H9 (cell line): ENCODE measurements around the gene MSMB. TPM values are rescaled to one million over a fixed set of nuclear protein-coding genes. Genes with fewer than 3 reads are reported as not detected.
"Not testable (repeated sequence)": the region's sequence is repeated elsewhere in the genome, so short reads cannot be mapped to it uniquely, and the experiment has no call there.

Experiments used
- DNase-seq: peaks from one replicate; pipeline ENCODE4 v3.0.0-alpha.2; 2017
- H2AFZ ChIP-seq: one replicate; pipeline ENCODE4 v1.6.1; 2013; ENCODE audit warnings: mild to moderate bottlenecking, low read length, control low read depth, moderate library complexity
- H2AK5ac ChIP-seq: 2 replicates; pipeline ENCODE4 v1.6.1; 2013; ENCODE audit warnings: low read length, control low read depth, mixed read lengths; ENCODE audit not compliant: insufficient read length
- H2BK120ac ChIP-seq: one replicate; pipeline ENCODE4 v1.6.1; 2013; ENCODE audit warnings: low read depth, mild to moderate bottlenecking, low read length, control low read depth, inconsistent platforms; ENCODE audit not compliant: poor library complexity, severe bottlenecking
- H2BK12ac ChIP-seq: 2 replicates; pipeline ENCODE4 v1.6.1; 2013; ENCODE audit warnings: low read length, control low read depth, mixed read lengths, low read depth; ENCODE audit not compliant: insufficient read length
- H2BK15ac ChIP-seq: 2 replicates; pipeline ENCODE4 v1.6.1; 2013; ENCODE audit warnings: low read depth, low read length, control low read depth
- H2BK20ac ChIP-seq: one replicate; pipeline ENCODE4 v1.6.1; 2013; ENCODE audit warnings: low read depth, mild to moderate bottlenecking, low read length, control low read depth, inconsistent platforms; ENCODE audit not compliant: poor library complexity, severe bottlenecking
- H2BK5ac ChIP-seq: 2 replicates; pipeline ENCODE4 v1.6.1; 2013; ENCODE audit warnings: low read length, control low read depth, mixed read lengths; ENCODE audit not compliant: insufficient read length
- H3K14ac ChIP-seq: 2 replicates; pipeline ENCODE4 v1.6.1; 2013; ENCODE audit warnings: low read length, control low read depth; ENCODE audit not compliant: insufficient read depth
- H3K18ac ChIP-seq: 2 replicates; pipeline ENCODE4 v1.6.1; 2013; ENCODE audit warnings: low read depth, mild to moderate bottlenecking, mixed read lengths, low read length, control low read depth; ENCODE audit not compliant: insufficient read length
- H3K23ac ChIP-seq: 2 replicates; pipeline ENCODE4 v1.6.1; 2013; ENCODE audit warnings: low read length, control low read depth, mixed read lengths, low read depth; ENCODE audit not compliant: insufficient read length
- H3K23me2 ChIP-seq: 2 replicates; pipeline ENCODE4 v1.6.1; 2013; ENCODE audit warnings: low read depth, mild to moderate bottlenecking, mixed read lengths, low read length, control low read depth; ENCODE audit not compliant: insufficient read length, poor library complexity, severe bottlenecking
- H3K27ac ChIP-seq: 2 replicates; pipeline ENCODE4 v1.5.1; 2013; ENCODE audit warnings: low read length, control low read depth, mixed read lengths, low read depth; ENCODE audit not compliant: insufficient read length
- H3K27me3 ChIP-seq: 2 replicates; pipeline ENCODE4 v1.6.1; 2013; ENCODE audit warnings: low read length, control low read depth, inconsistent platforms; ENCODE audit not compliant: insufficient read depth
- H3K4ac ChIP-seq: 2 replicates; pipeline ENCODE4 v1.6.1; 2013; ENCODE audit warnings: low read depth, mild to moderate bottlenecking, control low read depth, inconsistent platforms, low read length, moderate library complexity
- H3K4me1 ChIP-seq: 2 replicates; pipeline ENCODE4 v1.6.1; 2013; ENCODE audit warnings: low read length, control low read depth, inconsistent platforms; ENCODE audit not compliant: insufficient read depth
- H3K4me2 ChIP-seq: 2 replicates; pipeline ENCODE4 v1.6.1; 2013; ENCODE audit warnings: low read length, control low read depth, mixed read lengths; ENCODE audit not compliant: insufficient read length, insufficient read depth
- H3K56ac ChIP-seq: 2 replicates; pipeline ENCODE4 v1.6.1; 2013; ENCODE audit warnings: low read depth, mild to moderate bottlenecking, mixed read lengths, low read length, control low read depth; ENCODE audit not compliant: insufficient read length
- H3K79me1 ChIP-seq: 2 replicates; pipeline ENCODE4 v1.6.1; 2013; ENCODE audit warnings: low read depth, mild to moderate bottlenecking, moderate library complexity, low read length, control low read depth, inconsistent platforms; ENCODE audit not compliant: insufficient read depth, poor library complexity, severe bottlenecking
- H3K79me2 ChIP-seq: 2 replicates; pipeline ENCODE4 v1.6.1; 2013; ENCODE audit warnings: low read length, control low read depth, inconsistent platforms; ENCODE audit not compliant: insufficient read depth
- H3K9ac ChIP-seq: 2 replicates; pipeline ENCODE4 v1.6.1; 2013; ENCODE audit warnings: low read length, control low read depth, mixed read lengths; ENCODE audit not compliant: insufficient read length; ENCODE audit errors: extremely low read depth
- H3K9me3 ChIP-seq: one replicate; pipeline ENCODE4 v1.6.1; 2013; ENCODE audit warnings: low read depth, low read length, inconsistent platforms; ENCODE audit not compliant: control insufficient read depth
- H3T11ph ChIP-seq: one replicate; pipeline ENCODE4 v1.6.1; 2013; ENCODE audit warnings: mild to moderate bottlenecking, low read length, control low read depth, inconsistent platforms
- H4K20me1 ChIP-seq: one replicate; pipeline ENCODE4 v1.6.1; 2013; ENCODE audit not compliant: control insufficient read depth, insufficient read length, insufficient read depth
- H4K5ac ChIP-seq: 2 replicates; pipeline ENCODE4 v1.6.1; 2013; ENCODE audit warnings: low read depth, mild to moderate bottlenecking, mixed read lengths, low read length, control low read depth; ENCODE audit not compliant: insufficient read length
- H4K8ac ChIP-seq: replicated peaks from 2 replicates; pipeline ENCODE4 v1.6.1; 2013; ENCODE audit warnings: low read length, control low read depth, mixed read lengths, low read depth; ENCODE audit not compliant: insufficient read length
- H4K91ac ChIP-seq: 2 replicates; pipeline ENCODE4 v1.6.1; 2013; ENCODE audit warnings: low read depth, mild to moderate bottlenecking, moderate library complexity, mixed read lengths, low read length, control low read depth; ENCODE audit not compliant: insufficient read length
- H3K27ac Mint-ChIP-seq, 3 experiments: 2 replicates in 2 of 3; 3 replicates in 1 of 3; pipeline ENCODE4 v1.8.0; 2020 to 2021; ENCODE audit warnings: mixed read lengths in 3 of 3, mild to moderate bottlenecking in 1 of 3, moderate library complexity in 1 of 3
- H3K27me3 Mint-ChIP-seq: 2 replicates; pipeline ENCODE4 v1.8.0; 2021; ENCODE audit warnings: low read depth, mild to moderate bottlenecking, moderate library complexity, mixed read lengths
- H3K36me3 Mint-ChIP-seq, 3 experiments: 2 replicates in 2 of 3; 3 replicates in 1 of 3; pipeline ENCODE4 v1.8.0; 2020 to 2021; ENCODE audit warnings: low read depth in 3 of 3, mixed read lengths in 3 of 3; ENCODE audit not compliant: insufficient read depth in 1 of 3
- H3K4me1 Mint-ChIP-seq, 2 experiments: 2 replicates each; pipeline ENCODE4 v1.8.0; 2020; ENCODE audit warnings: mixed read lengths in 2 of 2
- H3K4me3 Mint-ChIP-seq, 2 experiments: 2 replicates in 1 of 2; 3 replicates in 1 of 2; pipeline ENCODE4 v1.8.0; 2020 to 2021; ENCODE audit warnings: mild to moderate bottlenecking in 2 of 2, mixed read lengths in 2 of 2, moderate library complexity in 1 of 2
- H3K9me3 Mint-ChIP-seq, 2 experiments: 2 replicates in 1 of 2; 3 replicates in 1 of 2; pipeline ENCODE4 v1.8.0; 2020; ENCODE audit warnings: mild to moderate bottlenecking in 2 of 2, mixed read lengths in 2 of 2, moderate library complexity in 1 of 2
- WGBS: extraction: QIAGEN DNeasy Blood & Tissue Kit; methylation state at CpG from one replicate; pipeline ENCODE4 v1.1.7; 2013; ENCODE audit warnings: missing lambda C conversion rate, low lambda C conversion rate, mixed read lengths; ENCODE audit not compliant: insufficient read length; ENCODE audit errors: extremely low coverage; 5-methylcytosine and 5-hydroxymethylcytosine counted together
- total RNA-seq: library from RNA; stranded (reverse); gene quantifications from 2 replicates; pipeline ENCODE4 v1.2.1, GENCODE V29; 2021
- TF ChIP-seq, protein P1 (sequence below): fragments of 200-600 bp; sonication (generic); conservative IDR thresholded peaks from 3 replicates; pipeline ENCODE4 v1.8.0; 2021; ENCODE audit warnings: antibody characterized with exemption, mild to moderate bottlenecking

The MSMB gene
- total RNA-seq, 1 experiment from 2014 or later = not detected

DNA sequence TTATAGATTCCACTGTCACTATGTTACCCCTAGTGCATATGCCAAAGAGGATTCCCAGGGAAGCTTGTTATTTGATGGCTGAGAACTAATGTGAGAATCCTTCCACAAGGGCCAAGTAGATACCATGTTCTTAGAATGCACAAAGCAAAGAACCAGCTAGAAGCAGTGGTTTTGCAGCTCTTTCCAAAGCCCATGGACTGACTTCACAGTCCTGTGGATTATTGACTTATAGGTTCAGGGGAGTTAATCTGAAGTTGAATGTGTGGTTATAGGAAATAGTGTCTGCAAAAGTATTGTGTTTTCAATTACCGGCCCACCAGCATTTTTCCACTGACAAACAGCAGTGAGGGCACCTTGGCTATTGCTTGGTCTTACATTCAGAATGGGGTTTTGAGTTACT lies 45.5 kb downstream of the MSMB start:
- Histone ChIP-seq H4K8ac (no peak overlapping the region), H4K5ac (no peak overlapping the region), H3K23me2 (no peaks in the 10 kb centered on the region), H3K4ac (no peak overlapping the region), H4K20me1 (no peaks in the 10 kb centered on the region), H3T11ph (no peak overlapping the region), H3K9ac (no peak overlapping the region), H3K27me3 (no peaks in the 10 kb centered on the region), H2BK15ac (no peak overlapping the region), H3K4me1 (no peaks in the 10 kb centered on the region), H4K91ac (no peak overlapping the region), H3K79me1 (no peaks in the 10 kb centered on the region), H3K14ac (no peak overlapping the region), H2BK120ac (no peak overlapping the region), H2BK5ac (no peak overlapping the region), H2AK5ac (no peak overlapping the region), H3K79me2 (no peaks in the 10 kb centered on the region), H3K23ac (no peak overlapping the region), H2AFZ (no peak overlapping the region), H3K56ac (no peak overlapping the region), H2BK12ac (no peak overlapping the region), H2BK20ac (no peak overlapping the region), H3K27ac (no peak overlapping the region), H3K18ac (no peak overlapping the region), H3K4me2 (no peak overlapping the region), H3K9me3 (no peaks in the 10 kb centered on the region)
- Mint-ChIP-seq H3K27me3 (no peaks in the 10 kb centered on the region), H3K9me3 (no peaks in the 10 kb centered on the region; a peak in 1 of 5 replicates), H3K4me1 (peaks cover 21 to 26% of the 10 kb centered on the region in 2 experiments), H3K36me3 (peaks cover 37 to 80% (median 62%) of the 10 kb centered on the region in 3 experiments), H3K4me3 (no peak overlapping the region), H3K27ac (peak overlapping the region in 1 of 3 experiments; percentile 15; a peak in 2 of 7 replicates)
- TF ChIP-seq, protein P1, sequence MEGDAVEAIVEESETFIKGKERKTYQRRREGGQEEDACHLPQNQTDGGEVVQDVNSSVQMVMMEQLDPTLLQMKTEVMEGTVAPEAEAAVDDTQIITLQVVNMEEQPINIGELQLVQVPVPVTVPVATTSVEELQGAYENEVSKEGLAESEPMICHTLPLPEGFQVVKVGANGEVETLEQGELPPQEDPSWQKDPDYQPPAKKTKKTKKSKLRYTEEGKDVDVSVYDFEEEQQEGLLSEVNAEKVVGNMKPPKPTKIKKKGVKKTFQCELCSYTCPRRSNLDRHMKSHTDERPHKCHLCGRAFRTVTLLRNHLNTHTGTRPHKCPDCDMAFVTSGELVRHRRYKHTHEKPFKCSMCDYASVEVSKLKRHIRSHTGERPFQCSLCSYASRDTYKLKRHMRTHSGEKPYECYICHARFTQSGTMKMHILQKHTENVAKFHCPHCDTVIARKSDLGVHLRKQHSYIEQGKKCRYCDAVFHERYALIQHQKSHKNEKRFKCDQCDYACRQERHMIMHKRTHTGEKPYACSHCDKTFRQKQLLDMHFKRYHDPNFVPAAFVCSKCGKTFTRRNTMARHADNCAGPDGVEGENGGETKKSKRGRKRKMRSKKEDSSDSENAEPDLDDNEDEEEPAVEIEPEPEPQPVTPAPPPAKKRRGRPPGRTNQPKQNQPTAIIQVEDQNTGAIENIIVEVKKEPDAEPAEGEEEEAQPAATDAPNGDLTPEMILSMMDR = no peak
- no peak for DNase-seq
- WGBS = no CpG with 5 or more reads among the region's 1 CpG

DNA sequence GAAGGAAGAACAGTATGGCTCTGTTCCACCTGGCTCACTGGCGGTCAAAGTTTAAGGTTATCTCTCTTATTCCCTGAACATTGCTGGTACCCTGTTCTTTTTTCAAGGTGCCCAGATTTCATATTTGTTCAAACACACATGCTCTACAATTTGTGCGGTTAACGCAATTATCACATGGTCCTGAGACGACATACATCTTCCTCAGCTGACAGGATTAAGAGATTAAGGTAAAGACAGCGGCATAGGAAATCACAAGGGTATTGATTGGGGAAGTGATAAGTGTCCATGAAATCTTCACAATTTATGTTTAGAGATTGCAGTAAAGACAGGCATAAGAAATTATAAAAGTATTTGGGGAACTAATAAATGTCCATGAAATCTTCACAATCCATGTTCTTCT lies 46.1 kb downstream of the MSMB start:
- not testable (repeated sequence) for H4K8ac ChIP-seq, H3K18ac ChIP-seq, H4K20me1 ChIP-seq, H2AFZ ChIP-seq, H3K27me3 Mint-ChIP-seq, H2BK120ac ChIP-seq, H3K27me3 ChIP-seq, H3K4me2 ChIP-seq, H4K5ac ChIP-seq, H2BK5ac ChIP-seq, H3T11ph ChIP-seq, H2AK5ac ChIP-seq, H2BK12ac ChIP-seq, H3K9me3 ChIP-seq, H3K9me3 Mint-ChIP-seq, H3K14ac ChIP-seq, H3K4me3 Mint-ChIP-seq, H3K56ac ChIP-seq, H2BK15ac ChIP-seq, H3K79me1 ChIP-seq, DNase-seq, H3K79me2 ChIP-seq, H4K91ac ChIP-seq, H3K9ac ChIP-seq, H3K4ac ChIP-seq, H3K23ac ChIP-seq, H2BK20ac ChIP-seq, H3K4me1 ChIP-seq, H3K23me2 ChIP-seq, H3K27ac ChIP-seq
- WGBS = no CpG with 5 or more reads among the region's 5 CpGs
- Mint-ChIP-seq H3K27ac (peak overlapping the region in 1 of 3 experiments; percentile 86; a peak in 3 of 7 replicates), H3K36me3 (peaks cover 37 to 75% (median 62%) of the 10 kb centered on the region in 3 experiments), H3K4me1 (peaks cover 21 to 26% of the 10 kb centered on the region in 2 experiments)
